Mucosa of rectum (tissue), 2 donors: ENCODE data around the gene SPAG16.

Experiments used
- H3K27ac ChIP-seq, 2 donors: one replicate each; pipeline ENCODE4 v1.7.0; 2013; ENCODE audit warnings: inconsistent platforms in 2 of 2, low read depth in 2 of 2, low read length in 2 of 2
- H3K27me3 ChIP-seq, 2 donors: one replicate each; pipeline ENCODE4 v1.7.0; 2013; ENCODE audit warnings: low read length in 2 of 2; ENCODE audit not compliant: control insufficient read depth in 2 of 2, insufficient read depth in 2 of 2
- H3K36me3 ChIP-seq, 2 donors: one replicate each; pipeline ENCODE4 v1.7.0; 2013; ENCODE audit warnings: low read length in 2 of 2; ENCODE audit not compliant: control insufficient read depth in 2 of 2, insufficient read depth in 2 of 2
- H3K4me1 ChIP-seq, 2 donors: one replicate each; pipeline ENCODE4 v1.7.0; 2013; ENCODE audit warnings: low read length in 2 of 2, mild to moderate bottlenecking in 1 of 2; ENCODE audit not compliant: control insufficient read depth in 2 of 2, insufficient read depth in 2 of 2
- H3K4me3 ChIP-seq, 2 donors: one replicate each; pipeline ENCODE4 v1.7.0; 2013; ENCODE audit warnings: low read length in 2 of 2
- H3K9ac ChIP-seq, 2 donors: one replicate each; pipeline ENCODE4 v1.7.0; 2013; ENCODE audit warnings: low read length in 2 of 2, low read depth in 1 of 2, mild to moderate bottlenecking in 1 of 2
- H3K9me3 ChIP-seq, 2 donors: one replicate each; pipeline ENCODE4 v1.7.0; 2013; ENCODE audit warnings: low read length in 2 of 2; ENCODE audit not compliant: control insufficient read depth in 2 of 2
- donor health status: healthy.
- donor health status: Normal muscosa, but diverticular disease.

SPAG16 gene

GRCh38 chr2:213562539-213563180, 278.4 kb downstream of the SPAG16 start:
- no peaks in the 10 kb centered on the region for H3K27me3 ChIP-seq
- H3K9me3 ChIP-seq, result no peaks in the 10 kb centered on the region
- no peak overlapping the region for H3K9ac ChIP-seq
- no peaks in the 10 kb centered on the region for H3K36me3 ChIP-seq
- H3K27ac ChIP-seq, result no peak overlapping the region
- no peak overlapping the region for H3K4me3 ChIP-seq
- no peaks in the 10 kb centered on the region for H3K4me1 ChIP-seq

GRCh38 chr2:213566846-213567245, 282.6 kb downstream of the SPAG16 start:
- H3K9ac ChIP-seq, result no peak overlapping the region
- H3K27me3 ChIP-seq, result no peaks in the 10 kb centered on the region
- no peaks in the 10 kb centered on the region for H3K4me1 ChIP-seq
- H3K4me3 ChIP-seq, result no peak overlapping the region
- H3K27ac ChIP-seq, result no peak overlapping the region
- H3K9me3 ChIP-seq, result no peaks in the 10 kb centered on the region
- H3K36me3 ChIP-seq, result no peaks in the 10 kb centered on the region

GRCh38 chr2:213609570-213610170, 325.4 kb downstream of the SPAG16 start:
- Histone ChIP-seq H3K9ac (no peak overlapping the region), H3K4me1 (no peaks in the 10 kb centered on the region), H3K9me3 (no peaks in the 10 kb centered on the region), H3K27me3 (no peaks in the 10 kb centered on the region), H3K27ac (no peak overlapping the region), H3K36me3 (no peaks in the 10 kb centered on the region), H3K4me3 (no peak overlapping the region)

- H3K27ac ChIP-seq, result no peak overlapping the region
- no peaks in the 10 kb centered on the region for H3K9me3 ChIP-seq
- no peaks in the 10 kb centered on the region for H3K36me3 ChIP-seq
- no peak overlapping the region for H3K4me3 ChIP-seq
- H3K4me1 ChIP-seq, result no peaks in the 10 kb centered on the region
- H3K27me3 ChIP-seq, result no peaks in the 10 kb centered on the region
- no peak overlapping the region for H3K9ac ChIP-seq
Observed at GRCh38 chr2:213627054-213627710, 342.9 kb downstream of the SPAG16 start.

- no peaks in the 10 kb centered on the region for H3K36me3 ChIP-seq
- no peak overlapping the region for H3K27ac ChIP-seq
- H3K27me3 ChIP-seq, result no peaks in the 10 kb centered on the region
- H3K9ac ChIP-seq, result no peak overlapping the region
- no peaks in the 10 kb centered on the region for H3K4me1 ChIP-seq
- no peaks in the 10 kb centered on the region for H3K9me3 ChIP-seq
- no peak overlapping the region for H3K4me3 ChIP-seq
Observed at GRCh38 chr2:213627835-213628460, 343.7 kb downstream of the SPAG16 start.

- Histone ChIP-seq H3K4me1 (no peaks in the 10 kb centered on the region), H3K27ac (no peak overlapping the region)
Observed at GRCh38 chr2:213640738-213641425, 356.6 kb downstream of the SPAG16 start.

GRCh38 chr2:213644926-213645325, 360.7 kb downstream of the SPAG16 start:
- H3K9me3 ChIP-seq, result no peaks in the 10 kb centered on the region
- H3K4me1 ChIP-seq, result no peaks in the 10 kb centered on the region
- no peak overlapping the region for H3K9ac ChIP-seq
- H3K4me3 ChIP-seq, result no peak overlapping the region
- no peaks in the 10 kb centered on the region for H3K27me3 ChIP-seq
- H3K36me3 ChIP-seq, result no peaks in the 10 kb centered on the region
- no peak overlapping the region for H3K27ac ChIP-seq

More at GRCh38 chr2:213640738-213641425, 356.6 kb downstream of the SPAG16 start:
- Histone ChIP-seq H3K9ac (no peak overlapping the region), H3K4me3 (no peak overlapping the region), H3K36me3 (no peaks in the 10 kb centered on the region), H3K27me3 (no peaks in the 10 kb centered on the region), H3K9me3 (no peaks in the 10 kb centered on the region)

GRCh38 chr2:213649176-213649575, 364.9 kb downstream of the SPAG16 start:
- no peak overlapping the region for H3K27ac ChIP-seq
- no peak overlapping the region for H3K4me3 ChIP-seq
- H3K36me3 ChIP-seq, result no peaks in the 10 kb centered on the region
- H3K27me3 ChIP-seq, result no peaks in the 10 kb centered on the region
- H3K4me1 ChIP-seq, result no peaks in the 10 kb centered on the region
- H3K9me3 ChIP-seq, result no peaks in the 10 kb centered on the region
- H3K9ac ChIP-seq, result no peak overlapping the region

GRCh38 chr2:213664817-213665216, 380.6 kb downstream of the SPAG16 start:
- Histone ChIP-seq H3K36me3 (no peaks in the 10 kb centered on the region), H3K27me3 (no peaks in the 10 kb centered on the region), H3K9me3 (peaks cover 0 to 2% of the 10 kb centered on the region in 2 donors)

GRCh38 chr2:213669657-213670056, 385.4 kb downstream of the SPAG16 start:
- Histone ChIP-seq H3K36me3 (no peaks in the 10 kb centered on the region), H3K9me3 (no peaks in the 10 kb centered on the region), H3K9ac (no peak overlapping the region), H3K4me3 (no peak overlapping the region), H3K27me3 (no peaks in the 10 kb centered on the region), H3K4me1 (no peaks in the 10 kb centered on the region), H3K27ac (no peak overlapping the region)

More at GRCh38 chr2:213664817-213665216, 380.6 kb downstream of the SPAG16 start:
- no peaks in the 10 kb centered on the region for H3K4me1 ChIP-seq
- H3K9ac ChIP-seq, result no peak overlapping the region
- H3K27ac ChIP-seq, result no peak overlapping the region
- H3K4me3 ChIP-seq, result no peak overlapping the region
